GM23248 (cell line): Measurements from ENCODE around the gene PRDM16. TPM values are rescaled to one million over a fixed set of nuclear protein-coding genes. Genes with fewer than 3 reads are reported as not detected.

Experiments used
- DNase-seq: peaks from one replicate; pipeline ENCODE4 v3.0.0-alpha.2; 2015
- H2AFZ ChIP-seq: fragments of 200-600 bp; sonication (generic); 2 replicates; pipeline ENCODE4 v1.6.1; 2016; ENCODE audit warnings: antibody characterized with exemption
- H3F3A ChIP-seq: fragments of 200-600 bp; sonication (generic); 2 replicates; pipeline ENCODE4 v1.6.1; 2016; ENCODE audit warnings: mild to moderate bottlenecking, antibody characterized with exemption, mixed run types; ENCODE audit not compliant: insufficient read depth
- H3K27ac ChIP-seq: fragments of 200-600 bp; sonication (generic); 2 replicates; pipeline ENCODE4 v1.5.1; 2016; ENCODE audit warnings: mild to moderate bottlenecking
- H3K27me3 ChIP-seq: fragments of 200-600 bp; sonication (generic); replicated peaks from 2 replicates; pipeline ENCODE4 v1.6.1; 2016; ENCODE audit warnings: mild to moderate bottlenecking; ENCODE audit not compliant: insufficient read depth
- H3K36me3 ChIP-seq: fragments of 200-600 bp; sonication (generic); 2 replicates; pipeline ENCODE4 v1.6.1; 2016; ENCODE audit warnings: low read depth, mild to moderate bottlenecking
- H3K4me1 ChIP-seq: fragments of 200-600 bp; sonication (generic); 2 replicates; pipeline ENCODE4 v1.6.1; 2016; ENCODE audit warnings: mild to moderate bottlenecking; ENCODE audit not compliant: insufficient read depth
- H3K4me2 ChIP-seq: fragments of 200-600 bp; sonication (generic); one replicate; pipeline ENCODE4 v1.6.1; 2016; ENCODE audit warnings: mild to moderate bottlenecking; ENCODE audit not compliant: unreplicated experiment
- H3K4me3 ChIP-seq: fragments of 200-600 bp; sonication (generic); 2 replicates; pipeline ENCODE4 v1.5.1; 2016; ENCODE audit warnings: mild to moderate bottlenecking
- H3K79me2 ChIP-seq: fragments of 200-600 bp; sonication (generic); 2 replicates; pipeline ENCODE4 v1.6.1; 2016; ENCODE audit warnings: mild to moderate bottlenecking; ENCODE audit not compliant: insufficient read depth
- H3K9ac ChIP-seq: fragments of 200-600 bp; sonication (generic); 2 replicates; pipeline ENCODE4 v1.6.1; 2016; ENCODE audit warnings: mild to moderate bottlenecking
- H3K9me2 ChIP-seq: fragments of 200-600 bp; sonication (generic); 2 replicates; pipeline ENCODE4 v1.6.1; 2016; ENCODE audit warnings: mixed run types, mild to moderate bottlenecking, moderate library complexity; ENCODE audit not compliant: insufficient read depth
- H3K9me3 ChIP-seq: fragments of 200-600 bp; sonication (generic); one replicate; pipeline ENCODE4 v1.6.1; 2017; ENCODE audit warnings: low read depth
- H4K20me1 ChIP-seq: fragments of 200-600 bp; sonication (generic); 2 replicates; pipeline ENCODE4 v1.6.0; 2016; ENCODE audit not compliant: insufficient read depth
- EZH2 ChIP-seq: fragments of 200-600 bp; sonication (generic); IDR thresholded peaks from 2 replicates; pipeline ENCODE4 v1.6.1; 2018; ENCODE audit warnings: antibody characterized with exemption, mild to moderate bottlenecking; ENCODE audit not compliant: insufficient read depth, poor library complexity, severe bottlenecking
- EZH2phosphoT487 ChIP-seq: fragments of 200-600 bp; sonication (generic); IDR thresholded peaks from 2 replicates; pipeline ENCODE4 v1.6.1; 2018; ENCODE audit warnings: antibody characterized with exemption, moderate library complexity, mild to moderate bottlenecking, low read depth; ENCODE audit not compliant: insufficient read depth
- WGBS, 2 experiments: methylation state at CpG; one replicate each; pipeline ENCODE4 v1.1.6; 2015 to 2017; ENCODE audit warnings: low lambda C conversion rate in 2 of 2, low coverage in 1 of 2; ENCODE audit errors: missing lambda C conversion rate in 2 of 2; 5-methylcytosine and 5-hydroxymethylcytosine counted together
- in situ Hi-C: fragments of 300-500 bp; cut with MboI; formaldehyde crosslinking; loops from 2 replicates; pipeline ENCODE4 v1.15.0; 2020
- polyA plus RNA-seq: library from polyadenylated mRNA; unstranded; fragments of >200 nt; fragmentation: Nextera tagmentation; extraction: Ambion mirVana; gene quantifications from 2 replicates; pipeline ENCODE4 v1.2.1, GENCODE V29; 2016
- total RNA-seq: library from RNA; depleted of rRNA; stranded (reverse); fragments of >200 nt; shearing (Covaris generic); gene quantifications from 2 replicates; pipeline ENCODE4 v1.2.3, GENCODE V29; 2014

PRDM16 gene
- total and polyA plus RNA-seq, 2 experiments from 2014 or later = 0.18 TPM; not detected in 1

- Histone ChIP-seq H3K9ac (no peak overlapping the region), H3K9me3 (no peaks in the 10 kb centered on the region), H3K27me3 (peaks cover 81% of the 10 kb centered on the region), H3F3A (no peaks in the 10 kb centered on the region), H3K4me1 (no peaks in the 10 kb centered on the region), H2AFZ (no peak overlapping the region), H3K4me2 (no peak overlapping the region), H3K27ac (no peak overlapping the region), H3K9me2 (no peaks in the 10 kb centered on the region), H3K4me3 (no peak overlapping the region), H3K79me2 (no peaks in the 10 kb centered on the region), H3K36me3 (no peaks in the 10 kb centered on the region), H4K20me1 (no peaks in the 10 kb centered on the region)
- 5 to 7% methylated on average over 54 to 78 of the region's 97 CpGs for WGBS, 2 experiments
- DNase-seq = no peak
- in situ Hi-C loops = no loop called here
- TF ChIP-seq EZH2phosphoT487 (0 out of 2 replicates have a peak, but pooled peaks have one; percentile 29), EZH2 (no peak)
Observed at GRCh38 chr1:3067671-3068563, 1.1 kb upstream of the PRDM16 start.

- peak; percentile 60 for DNase-seq
- Histone ChIP-seq H3K4me2 (peak overlapping the region; percentile 95), H2AFZ (peak overlapping the region; percentile 77), H3K36me3 (no peaks in the 10 kb centered on the region), H3K9me2 (no peaks in the 10 kb centered on the region), H3K9ac (no peak overlapping the region), H3F3A (no peaks in the 10 kb centered on the region), H3K27ac (no peak overlapping the region), H3K4me1 (no peaks in the 10 kb centered on the region), H3K27me3 (peaks cover 82% of the 10 kb centered on the region), H3K4me3 (peak overlapping the region; percentile 74), H3K9me3 (no peaks in the 10 kb centered on the region), H3K79me2 (no peaks in the 10 kb centered on the region), H4K20me1 (no peaks in the 10 kb centered on the region)
- in situ Hi-C loops = no loop called here
- WGBS, 2 experiments = 1 to 6% methylated on average over 16 to 81 of the region's 91 CpGs
- 0 out of 2 replicates have a peak, but pooled peaks have one; percentile 59 for TF ChIP-seq EZH2phosphoT487
- no peak for TF ChIP-seq EZH2
Observed at GRCh38 chr1:3069491-3070308, 697 bp downstream of the PRDM16 start.

GRCh38 chr1:3070309-3070643, 1.3 kb downstream of the PRDM16 start:
- H3K79me2 ChIP-seq = no peaks in the 10 kb centered on the region
- 2% methylated on average over 16 to 28 of the region's 57 CpGs for WGBS, 2 experiments

More at GRCh38 chr1:3070309-3070643, 1.3 kb downstream of the PRDM16 start:
- in situ Hi-C loops = no loop called here
- H3K27ac ChIP-seq = no peak overlapping the region
- H2AFZ ChIP-seq = no peak overlapping the region
- TF ChIP-seq EZH2phosphoT487 = no peak
- no peak for TF ChIP-seq EZH2
- no peaks in the 10 kb centered on the region for H3K36me3 ChIP-seq
- no peak overlapping the region for H3K9ac ChIP-seq
- no peaks in the 10 kb centered on the region for H3K4me1 ChIP-seq
- peak overlapping the region; percentile 74 for H3K4me3 ChIP-seq
- peaks cover 81% of the 10 kb centered on the region for H3K27me3 ChIP-seq
- no peak for DNase-seq
- no peaks in the 10 kb centered on the region for H3K9me2 ChIP-seq
- no peaks in the 10 kb centered on the region for H4K20me1 ChIP-seq
- H3K4me2 ChIP-seq = no peak overlapping the region
- H3K9me3 ChIP-seq = no peaks in the 10 kb centered on the region
- no peaks in the 10 kb centered on the region for H3F3A ChIP-seq
